ENCODE results near the gene TNNT3.

DNA sequence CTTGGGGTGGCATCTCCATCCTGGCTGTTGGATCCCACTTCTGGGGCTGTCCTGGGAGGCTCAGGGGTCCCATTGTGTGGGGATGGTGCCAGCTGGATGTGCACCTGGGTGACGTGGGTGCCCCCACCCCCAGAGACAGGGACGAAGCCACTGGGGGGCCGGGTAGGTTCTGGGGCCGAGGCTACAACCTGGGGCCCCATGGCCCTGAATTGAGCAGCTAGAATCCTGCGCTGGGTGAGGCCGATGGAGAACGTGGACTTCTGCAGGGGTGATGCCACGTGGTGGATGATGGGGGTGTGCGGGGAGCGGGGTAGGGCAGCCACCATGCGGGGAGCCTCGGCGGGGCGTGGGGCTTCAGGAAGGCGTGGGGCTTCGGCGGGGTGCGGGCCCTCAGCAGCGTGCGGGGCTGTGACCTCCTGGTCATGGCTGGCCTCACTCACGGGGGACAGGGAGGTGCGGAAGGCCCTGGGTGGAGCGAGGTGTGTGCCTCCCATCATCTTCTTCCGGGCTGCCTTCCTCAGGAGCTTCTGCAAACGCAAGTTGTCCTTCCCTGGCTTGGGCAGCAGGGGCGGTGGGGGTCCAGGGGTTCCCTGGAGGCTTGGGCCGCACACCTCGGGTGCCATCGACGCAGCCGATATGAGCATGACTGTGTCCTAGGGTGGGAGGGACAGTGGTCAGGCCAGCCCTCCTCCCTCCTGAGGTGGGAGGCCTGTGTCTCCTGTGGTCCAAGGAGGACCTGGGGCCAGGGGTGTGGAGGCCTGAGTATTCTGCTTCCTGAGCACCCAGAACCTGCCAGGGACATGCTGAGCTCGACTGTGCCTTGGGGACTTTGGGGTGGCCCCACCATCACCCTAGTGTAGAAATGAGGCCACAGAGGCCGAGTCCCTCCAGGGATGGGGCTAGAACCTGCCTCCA, 29.3 kb upstream of the TNNT3 start:
- TF ChIP-seq, protein P1, sequence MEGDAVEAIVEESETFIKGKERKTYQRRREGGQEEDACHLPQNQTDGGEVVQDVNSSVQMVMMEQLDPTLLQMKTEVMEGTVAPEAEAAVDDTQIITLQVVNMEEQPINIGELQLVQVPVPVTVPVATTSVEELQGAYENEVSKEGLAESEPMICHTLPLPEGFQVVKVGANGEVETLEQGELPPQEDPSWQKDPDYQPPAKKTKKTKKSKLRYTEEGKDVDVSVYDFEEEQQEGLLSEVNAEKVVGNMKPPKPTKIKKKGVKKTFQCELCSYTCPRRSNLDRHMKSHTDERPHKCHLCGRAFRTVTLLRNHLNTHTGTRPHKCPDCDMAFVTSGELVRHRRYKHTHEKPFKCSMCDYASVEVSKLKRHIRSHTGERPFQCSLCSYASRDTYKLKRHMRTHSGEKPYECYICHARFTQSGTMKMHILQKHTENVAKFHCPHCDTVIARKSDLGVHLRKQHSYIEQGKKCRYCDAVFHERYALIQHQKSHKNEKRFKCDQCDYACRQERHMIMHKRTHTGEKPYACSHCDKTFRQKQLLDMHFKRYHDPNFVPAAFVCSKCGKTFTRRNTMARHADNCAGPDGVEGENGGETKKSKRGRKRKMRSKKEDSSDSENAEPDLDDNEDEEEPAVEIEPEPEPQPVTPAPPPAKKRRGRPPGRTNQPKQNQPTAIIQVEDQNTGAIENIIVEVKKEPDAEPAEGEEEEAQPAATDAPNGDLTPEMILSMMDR (IDR thresholded peaks at IDR 0.05) = no peak
- no peak for TF ChIP-seq POLR2AphosphoS5 (IDR thresholded peaks at IDR 0.05)
- TF ChIP-seq POLR2A (IDR thresholded peaks at IDR 0.05) = no peak
